Eye (tissue), 1 donor: ENCODE measurements around the gene CREB3.

Experiments
- DNase-seq: peaks from one replicate; pipeline ENCODE4 v3.0.0-alpha.2; 2015

CREB3 gene

GRCh38 chr9:35732185-35732799 is at the start of gene CREB3, which contains the start of gene TLN1:
Gene CREB3, plus strand, starts transcription at chr9:35732666. Its CDS starts 107 bp downstream, at chr9:35732773.
Gene TLN1, minus strand, starts transcription at chr9:35732195. Its CDS starts 6,501 bp downstream, at chr9:35725694.
- peak; percentile 98 for DNase-seq

DNA sequence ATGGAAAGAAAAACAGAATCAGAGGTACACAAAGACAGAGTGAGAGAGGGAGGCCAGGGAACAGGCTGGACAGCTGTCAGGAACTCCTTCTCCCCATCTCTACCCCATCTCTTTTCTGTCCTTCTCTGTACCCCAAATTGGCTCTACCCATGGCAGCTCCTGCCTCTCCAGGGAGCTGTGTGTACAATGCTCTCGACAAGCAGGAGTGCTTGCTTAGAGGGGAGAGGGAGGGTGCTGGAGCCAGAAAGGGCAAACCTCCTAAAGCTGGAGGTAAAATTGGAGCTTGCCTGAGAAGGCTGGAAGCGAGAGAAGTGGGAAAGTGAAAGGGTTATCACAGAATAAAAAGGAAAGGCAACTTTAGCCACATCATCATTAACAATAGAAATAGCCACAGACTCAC is 49.1 kb upstream of the CREB3 start:
- no peak for DNase-seq

DNA sequence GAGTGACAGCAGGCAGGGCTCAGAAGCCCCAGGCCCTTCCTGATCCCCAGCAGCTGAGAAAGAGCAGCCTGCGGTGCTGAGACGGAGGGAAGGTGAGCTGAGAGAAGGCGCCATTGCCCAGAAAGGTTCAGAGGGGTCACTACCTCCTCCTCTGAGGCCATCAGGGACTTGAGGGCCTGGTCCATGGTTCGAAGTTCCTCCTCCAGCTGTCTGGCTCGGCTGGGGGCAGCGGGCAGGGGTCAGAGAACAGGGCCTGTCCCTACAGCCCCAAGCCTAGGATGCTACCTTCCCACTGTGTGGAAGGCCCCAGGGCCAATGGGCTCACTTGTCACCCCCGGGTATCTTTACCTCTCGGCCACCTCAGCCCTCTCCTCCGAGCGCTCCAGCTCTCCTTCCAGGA is 47.5 kb upstream of the CREB3 start:
- no peak for DNase-seq

DNA sequence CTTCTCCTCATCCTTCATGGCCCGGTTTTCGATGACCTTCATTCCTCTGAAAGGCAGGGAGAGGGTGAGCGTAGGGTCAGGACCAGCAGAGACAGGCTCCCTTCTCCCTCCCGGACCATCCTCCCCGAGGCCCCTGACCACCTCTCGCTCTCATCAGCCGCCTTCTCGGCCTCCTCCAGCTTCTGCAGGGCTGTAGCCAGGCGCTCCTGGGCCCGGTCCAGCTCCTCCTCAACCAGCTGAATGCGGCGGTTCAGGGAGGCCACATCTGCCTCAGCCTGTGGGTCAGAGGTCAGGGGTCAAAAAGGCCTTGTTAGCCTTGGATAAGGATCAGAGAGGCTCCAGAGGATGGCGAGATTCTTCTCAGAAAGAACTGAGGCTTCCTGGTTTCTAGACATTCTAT is 47.0 kb upstream of the CREB3 start:
- DNase-seq: no peak

GRCh38 chr9:35686222-35687203 is 46.0 kb upstream of the CREB3 start:
- peak; percentile 35 for DNase-seq

DNA sequence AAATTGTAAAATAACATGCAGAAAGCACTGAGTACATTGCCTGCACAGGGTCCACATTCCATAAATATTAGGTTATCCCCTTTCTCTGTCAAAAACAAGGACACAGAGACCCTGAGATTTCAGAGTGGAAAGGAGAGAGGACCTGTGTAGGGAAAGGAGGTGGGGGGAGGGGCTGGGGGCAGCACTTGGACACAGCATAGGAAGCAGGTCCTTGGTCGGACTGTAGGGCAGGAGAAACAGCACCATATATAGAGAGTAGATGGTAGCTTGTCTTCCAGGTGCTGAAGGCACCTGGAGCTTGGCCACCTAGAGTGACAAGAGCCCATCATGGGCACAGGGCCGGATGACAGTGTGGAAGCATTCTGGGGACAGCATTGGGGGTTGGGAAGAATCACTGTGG is 45.2 kb upstream of the CREB3 start:
- DNase-seq: no peak

GRCh38 chr9:35687972-35688557 is 44.4 kb upstream of the CREB3 start:
- no peak for DNase-seq

DNA sequence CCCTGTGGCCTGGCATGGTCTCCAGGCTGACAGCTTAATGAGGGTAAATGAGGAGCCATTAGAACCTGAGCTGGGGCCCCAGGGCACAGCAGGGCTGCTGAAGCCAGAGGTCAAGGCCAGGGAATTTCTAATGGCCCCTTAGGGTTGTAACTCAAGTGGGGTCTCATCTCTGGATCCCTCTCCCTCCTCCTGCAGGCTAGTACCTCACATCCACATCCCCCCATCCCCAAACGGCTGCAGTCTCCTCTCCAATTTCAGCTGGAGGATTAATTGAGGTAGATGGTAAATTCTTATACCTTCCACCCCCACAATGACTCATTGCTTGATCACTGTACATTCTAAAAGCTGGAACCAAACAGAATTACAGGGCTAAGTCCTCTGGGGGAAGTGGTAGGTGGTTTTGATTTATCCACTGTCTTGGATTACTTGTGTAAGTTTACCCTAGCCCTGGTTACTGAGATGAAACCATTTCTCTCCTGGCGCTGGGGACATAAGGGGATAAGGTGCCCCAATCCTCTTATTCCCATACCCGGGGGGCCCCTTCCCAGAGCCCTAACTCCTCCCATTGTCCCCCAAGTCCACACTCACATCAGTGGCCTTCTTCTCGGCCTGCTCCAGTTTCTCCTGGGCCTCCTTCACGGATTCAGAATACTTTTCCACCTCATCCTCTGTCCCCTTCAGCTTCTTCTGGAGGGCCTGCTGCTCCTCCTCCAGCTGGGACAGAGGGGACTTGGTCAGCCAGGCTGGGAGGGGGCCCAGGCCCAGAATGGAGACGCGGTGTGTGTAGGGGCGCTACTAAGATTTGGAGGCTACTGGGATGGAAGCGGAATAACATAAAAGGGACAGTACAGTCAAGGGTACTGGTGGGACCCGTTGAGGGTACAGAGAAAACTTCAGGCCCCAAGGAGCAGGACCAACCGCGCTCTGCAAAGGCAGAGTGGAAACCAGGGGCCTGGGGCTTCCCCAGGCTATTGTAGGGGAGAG is 43.6 kb upstream of the CREB3 start:
- peak; percentile 38 for DNase-seq

- DNase-seq: peak; percentile 72
These were observed 42.7 kb upstream of the CREB3 start, which contains the start of gene TPM2 for GRCh38 chr9:35689542-35690293. Gene TPM2, minus strand, starts transcription at chr9:35689925. Its CDS starts 108 bp downstream, at chr9:35689817.

- DNase-seq: no peak
These were observed 42.2 kb upstream of the CREB3 start for GRCh38 chr9:35690294-35690613.

- peak; percentile 78 for DNase-seq
These were observed 41.7 kb upstream of the CREB3 start for GRCh38 chr9:35690614-35691333.

- no peak for DNase-seq
These were observed 41.2 kb upstream of the CREB3 start for GRCh38 chr9:35691334-35691650.

- no peak for DNase-seq
These were observed 40.6 kb upstream of the CREB3 start for GRCh38 chr9:35691757-35692301.

DNA sequence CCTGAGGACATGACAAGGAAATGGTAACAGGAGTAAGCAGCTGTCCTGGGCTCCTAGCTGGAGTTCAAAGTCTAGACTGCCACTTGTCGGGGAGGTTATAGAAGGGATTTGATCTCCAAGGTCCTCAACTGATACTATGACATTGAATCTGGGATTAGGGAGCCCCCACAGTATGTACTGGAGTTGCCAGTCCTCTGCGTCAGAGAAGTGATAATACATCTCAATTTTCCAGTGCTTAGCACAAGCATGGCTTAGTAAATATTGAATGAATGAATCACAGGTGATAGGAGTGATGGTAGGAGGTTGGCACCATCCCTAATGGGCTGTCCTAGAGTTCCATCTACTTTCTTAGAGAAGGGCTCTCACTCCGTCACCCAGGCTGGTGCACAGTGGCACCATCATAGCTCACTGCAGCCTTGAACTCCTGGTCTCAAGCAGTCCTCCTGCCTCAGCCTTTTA is 36.5 kb upstream of the CREB3 start:
- DNase-seq: no peak

- DNase-seq: peak; percentile 61
These were observed 35.8 kb upstream of the CREB3 start for GRCh38 chr9:35696520-35697215.

DNA sequence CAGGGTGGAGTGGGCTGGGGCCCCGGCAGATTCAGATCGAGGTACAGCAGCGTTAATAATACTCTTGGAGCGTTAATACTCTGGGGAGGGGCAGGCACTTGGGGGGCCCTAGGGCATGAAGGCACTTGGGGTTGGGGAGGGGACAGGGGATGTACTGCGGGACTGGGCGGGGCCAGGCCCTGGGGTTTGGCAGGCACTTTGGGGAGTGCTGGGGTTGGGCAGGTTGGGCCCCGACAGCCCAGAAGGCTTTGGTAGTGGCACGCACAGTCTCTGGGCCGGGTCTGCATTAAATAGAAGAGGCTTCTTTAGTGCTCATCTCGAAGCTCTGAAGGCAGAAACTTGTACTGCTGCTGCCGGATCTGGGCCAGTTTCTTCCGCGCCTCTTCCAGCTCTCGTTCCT is 35.0 kb upstream of the CREB3 start:
- DNase-seq: no peak

GRCh38 chr9:35698231-35698630 is 34.2 kb upstream of the CREB3 start:
- DNase-seq: no peak

- DNase-seq: no peak
These were observed 32.4 kb upstream of the CREB3 start for GRCh38 chr9:35700031-35700430.

DNA sequence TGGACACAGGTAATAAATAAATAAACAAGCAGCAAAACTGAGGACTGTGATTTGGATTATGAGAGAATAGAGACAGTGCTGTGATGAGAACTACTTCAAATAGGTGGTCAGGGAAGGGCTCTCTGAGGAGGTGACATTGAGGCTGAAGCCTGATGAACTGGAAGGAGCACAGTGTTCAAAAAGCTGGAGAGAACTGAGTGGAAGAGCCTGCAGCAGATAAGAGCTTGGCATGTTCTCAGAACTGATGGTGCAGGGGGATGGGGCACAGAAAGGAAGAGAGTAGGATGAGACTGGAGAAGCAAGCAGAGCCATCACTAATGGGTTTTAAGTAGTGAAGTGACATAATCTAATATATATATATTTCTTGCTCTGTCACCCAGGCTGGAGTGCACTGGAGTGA is 31.5 kb upstream of the CREB3 start:
- no peak for DNase-seq

DNA sequence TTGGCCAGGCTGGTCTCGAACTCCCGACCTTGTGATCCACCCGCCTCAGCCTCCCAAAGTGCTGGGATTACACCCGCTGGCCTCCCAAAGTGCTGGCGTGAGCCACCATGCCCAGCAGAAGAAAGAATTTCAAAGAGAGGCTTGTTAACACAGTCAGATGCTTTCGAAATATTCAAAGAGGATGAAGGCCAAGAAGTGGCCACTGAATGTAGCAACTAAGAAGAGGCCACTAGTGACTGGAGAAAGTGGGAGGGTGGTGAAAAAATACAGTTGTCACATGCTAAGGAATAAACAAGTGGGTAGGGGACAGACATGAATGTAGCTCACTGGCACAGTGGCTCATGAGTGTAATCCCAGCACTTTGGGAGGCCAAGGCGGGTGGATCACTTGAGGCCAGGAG is 29.8 kb upstream of the CREB3 start:
- no peak for DNase-seq
